HepG2 (cell line): ENCODE data around the gene GBA2. TPM values are rescaled to one million over a fixed set of nuclear protein-coding genes. Genes with fewer than 3 reads are reported as not detected.

ENCODE experiments used
- BHLHE40 ChIP-seq: IDR thresholded peaks from 2 replicates; pipeline ENCODE4 v1.6.1; 2011; ENCODE audit warnings: low read length, improper control_type of control experiment
- CEBPG ChIP-seq: IDR thresholded peaks from 2 replicates; pipeline ENCODE4 v1.6.1; 2016
- GLI4 ChIP-seq: sonication (generic); formaldehyde crosslinking; IDR thresholded peaks from 2 replicates; pipeline ENCODE4 v1.5.1; 2020; ENCODE audit warnings: missing genetic modification reagents, mild to moderate bottlenecking, moderate library complexity, borderline replicate concordance
- HMG20A ChIP-seq: IDR thresholded peaks from 2 replicates; pipeline ENCODE4 v1.6.1; 2016; ENCODE audit warnings: borderline replicate concordance
- KDM3A ChIP-seq: IDR thresholded peaks from 2 replicates; pipeline ENCODE4 v1.6.1; 2018; ENCODE audit warnings: low read depth, missing compliant biosample characterization
- MED1 ChIP-seq: sonication (generic); formaldehyde crosslinking; IDR thresholded peaks from 2 replicates; pipeline ENCODE4 v1.4.0; 2020; ENCODE audit warnings: missing genetic modification reagents
- MEF2D ChIP-seq: sonication (generic); formaldehyde crosslinking; IDR thresholded peaks from 2 replicates; pipeline ENCODE4 v1.5.1; 2020; ENCODE audit warnings: mild to moderate bottlenecking, missing genetic modification reagents
- SMARCE1 ChIP-seq: fragments of 450-650 bp; IDR thresholded peaks from 2 replicates; pipeline ENCODE4 v1.6.1; 2017; ENCODE audit warnings: borderline replicate concordance
- SYNCRIP ChIP-seq: fragments of 200-400 bp; formaldehyde crosslinking; IDR thresholded peaks from 2 replicates; pipeline ENCODE4 v1.6.1; 2018; ENCODE audit warnings: mild to moderate bottlenecking, low read depth, low read length; ENCODE audit not compliant: insufficient read depth
- THYN1 ChIP-seq: sonication (generic); formaldehyde crosslinking; IDR thresholded peaks from 2 replicates; pipeline ENCODE4 v1.8.1; 2023; ENCODE audit warnings: low read depth, mild to moderate bottlenecking, moderate library complexity, missing genetic modification reagents, borderline replicate concordance
- ZFP36L1 ChIP-seq: sonication (generic); formaldehyde crosslinking; IDR thresholded peaks from 2 replicates; pipeline ENCODE4 v1.8.0; 2022; ENCODE audit warnings: mild to moderate bottlenecking, missing genetic modification reagents, moderate library complexity
- ZNF230 ChIP-seq: sonication (generic); formaldehyde crosslinking; IDR thresholded peaks from 2 replicates; pipeline ENCODE4 v1.4.0; 2020; ENCODE audit warnings: mild to moderate bottlenecking, missing genetic modification reagents
- ZNF333 ChIP-seq: sonication (generic); formaldehyde crosslinking; IDR thresholded peaks from 2 replicates; pipeline ENCODE4 v1.4.0; 2020; ENCODE audit warnings: mild to moderate bottlenecking, missing genetic modification reagents, borderline replicate concordance
- ZNF383 ChIP-seq: sonication (generic); formaldehyde crosslinking; IDR thresholded peaks from 2 replicates; pipeline ENCODE4 v1.4.0; 2020; ENCODE audit warnings: missing genetic modification reagents, mild to moderate bottlenecking, borderline replicate concordance
- ZNF451 ChIP-seq: sonication (generic); formaldehyde crosslinking; IDR thresholded peaks from 2 replicates; pipeline ENCODE4 v1.5.0; 2020; ENCODE audit warnings: mild to moderate bottlenecking, missing genetic modification reagents
- ZNF501 ChIP-seq: sonication (generic); formaldehyde crosslinking; IDR thresholded peaks from 2 replicates; pipeline ENCODE4 v1.5.1; 2020; ENCODE audit warnings: mild to moderate bottlenecking, moderate library complexity, missing genetic modification reagents
- ZNF709 ChIP-seq: sonication (generic); formaldehyde crosslinking; IDR thresholded peaks from 2 replicates; pipeline ENCODE4 v1.5.0; 2020; ENCODE audit warnings: mild to moderate bottlenecking, missing genetic modification reagents
- polyA plus RNA-seq, 8 experiments: library from polyadenylated mRNA; depleted of rRNA in 3 of 8; stranded (reverse) in 7 of 8; unstranded in 1 of 8; fragments of >200 nt; fragmentation: Illumina TruSeq in 4 of 8; extraction: Trizol in 4 of 8; gene quantifications; 2 replicates each; pipeline versions ENCODE4 v1.2.1 to v1.2.3, GENCODE V29; 2011 to 2016; ENCODE audit warnings: low read depth in 4 of 8, missing spikeins in 1 of 8, mixed read lengths in 1 of 8; ENCODE audit not compliant: insufficient read depth in 1 of 8
- total RNA-seq, 5 experiments: library from RNA; depleted of rRNA; stranded (reverse); fragments of >200 nt; fragmentation: Illumina TruSeq; extraction: Trizol; gene quantifications; 2 replicates each; pipeline ENCODE4 v1.2.3, GENCODE V29; 2016; ENCODE audit warnings: low read depth in 1 of 5
- TF ChIP-seq, protein P1 (sequence below): sonication (generic); formaldehyde crosslinking; IDR thresholded peaks from 2 replicates; pipeline ENCODE4 v1.8.1; 2023; ENCODE audit warnings: mild to moderate bottlenecking, moderate library complexity, missing genetic modification reagents
- TF ChIP-seq, protein P2 (sequence below): IDR thresholded peaks from 2 replicates; pipeline ENCODE4 v1.4.0; 2020; ENCODE audit warnings: mild to moderate bottlenecking, missing genetic modification reagents
- TF ChIP-seq, protein P3 (sequence below): sonication (generic); formaldehyde crosslinking; IDR thresholded peaks from 2 replicates; pipeline ENCODE4 v1.5.0; 2020; ENCODE audit warnings: mild to moderate bottlenecking, missing genetic modification reagents
- TF ChIP-seq, protein P4 (sequence below): sonication (generic); formaldehyde crosslinking; IDR thresholded peaks from 2 replicates; pipeline ENCODE4 v1.4.0; 2020; ENCODE audit warnings: missing genetic modification reagents, low read depth, mild to moderate bottlenecking, borderline replicate concordance
- TF ChIP-seq, protein P5 (sequence below): sonication (generic); formaldehyde crosslinking; IDR thresholded peaks from 2 replicates; pipeline ENCODE4 v1.8.1; 2023; ENCODE audit warnings: missing genetic modification reagents, mild to moderate bottlenecking, borderline replicate concordance

Gene GBA2
- total and polyA plus RNA-seq, 2 of the 13 experiments (the other 11 are each of a cell fraction or from before 2014, with no cell fraction given): 37.5 to 86.1 TPM

DNA sequence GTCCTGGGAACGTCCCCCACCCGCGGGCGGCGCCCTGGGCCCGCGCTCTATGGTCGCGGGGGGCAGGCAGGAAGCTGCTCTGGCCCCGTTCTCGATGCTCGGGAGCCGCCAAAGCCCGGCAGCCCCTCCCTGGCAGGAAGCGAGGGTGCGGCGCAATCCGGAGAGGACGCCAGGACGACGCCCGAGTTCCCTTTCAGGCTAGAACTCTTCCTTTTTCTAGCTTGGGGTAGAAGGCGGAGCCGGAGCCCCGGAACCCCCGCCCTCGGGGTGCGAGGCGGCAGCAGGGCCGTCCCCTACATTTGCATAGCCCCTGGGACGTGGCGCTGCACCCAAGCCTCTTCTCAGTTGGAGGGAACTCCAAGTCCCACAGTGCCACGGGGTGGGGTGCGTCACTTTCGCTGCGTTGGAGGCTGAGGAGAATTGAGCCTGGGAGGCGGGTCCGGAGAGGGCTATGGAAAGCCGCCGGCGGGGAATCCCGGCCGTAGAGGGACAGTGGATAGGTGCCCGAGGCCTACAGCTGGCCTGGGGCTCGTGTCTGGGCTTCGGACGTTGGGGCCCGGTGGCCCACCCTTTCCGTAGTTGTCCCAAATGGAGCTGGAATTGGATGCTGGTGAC, 16.7 kb downstream of the GBA2 start, which contains the start of the genes CREB3 and TLN1 (continued):
- TF ChIP-seq, protein P1, sequence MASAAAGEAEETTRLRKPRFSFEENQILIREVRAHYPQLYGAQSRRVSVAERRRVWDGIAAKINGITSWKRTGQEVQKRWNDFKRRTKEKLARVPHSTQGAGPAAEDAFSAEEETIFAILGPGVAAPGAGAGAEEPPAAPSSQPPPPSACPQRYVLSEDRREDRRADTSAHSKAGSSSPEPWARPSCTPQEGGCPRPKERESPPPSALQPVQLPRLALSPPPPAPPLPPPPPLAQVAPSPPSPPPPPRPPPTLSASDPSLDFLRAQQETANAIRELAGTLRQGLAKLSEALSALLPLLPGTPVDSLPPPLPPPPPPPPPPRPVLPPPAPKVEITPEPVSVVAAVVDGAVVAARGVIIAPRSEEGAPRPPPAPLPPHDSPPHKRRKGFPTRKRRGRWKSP: peak; percentile 72; the same call in 1 of the 2 replicates
- TF ChIP-seq SYNCRIP: no peak
- TF ChIP-seq, protein P2, sequence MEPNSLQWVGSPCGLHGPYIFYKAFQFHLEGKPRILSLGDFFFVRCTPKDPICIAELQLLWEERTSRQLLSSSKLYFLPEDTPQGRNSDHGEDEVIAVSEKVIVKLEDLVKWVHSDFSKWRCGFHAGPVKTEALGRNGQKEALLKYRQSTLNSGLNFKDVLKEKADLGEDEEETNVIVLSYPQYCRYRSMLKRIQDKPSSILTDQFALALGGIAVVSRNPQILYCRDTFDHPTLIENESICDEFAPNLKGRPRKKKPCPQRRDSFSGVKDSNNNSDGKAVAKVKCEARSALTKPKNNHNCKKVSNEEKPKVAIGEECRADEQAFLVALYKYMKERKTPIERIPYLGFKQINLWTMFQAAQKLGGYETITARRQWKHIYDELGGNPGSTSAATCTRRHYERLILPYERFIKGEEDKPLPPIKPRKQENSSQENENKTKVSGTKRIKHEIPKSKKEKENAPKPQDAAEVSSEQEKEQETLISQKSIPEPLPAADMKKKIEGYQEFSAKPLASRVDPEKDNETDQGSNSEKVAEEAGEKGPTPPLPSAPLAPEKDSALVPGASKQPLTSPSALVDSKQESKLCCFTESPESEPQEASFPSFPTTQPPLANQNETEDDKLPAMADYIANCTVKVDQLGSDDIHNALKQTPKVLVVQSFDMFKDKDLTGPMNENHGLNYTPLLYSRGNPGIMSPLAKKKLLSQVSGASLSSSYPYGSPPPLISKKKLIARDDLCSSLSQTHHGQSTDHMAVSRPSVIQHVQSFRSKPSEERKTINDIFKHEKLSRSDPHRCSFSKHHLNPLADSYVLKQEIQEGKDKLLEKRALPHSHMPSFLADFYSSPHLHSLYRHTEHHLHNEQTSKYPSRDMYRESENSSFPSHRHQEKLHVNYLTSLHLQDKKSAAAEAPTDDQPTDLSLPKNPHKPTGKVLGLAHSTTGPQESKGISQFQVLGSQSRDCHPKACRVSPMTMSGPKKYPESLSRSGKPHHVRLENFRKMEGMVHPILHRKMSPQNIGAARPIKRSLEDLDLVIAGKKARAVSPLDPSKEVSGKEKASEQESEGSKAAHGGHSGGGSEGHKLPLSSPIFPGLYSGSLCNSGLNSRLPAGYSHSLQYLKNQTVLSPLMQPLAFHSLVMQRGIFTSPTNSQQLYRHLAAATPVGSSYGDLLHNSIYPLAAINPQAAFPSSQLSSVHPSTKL: no peak
- TF ChIP-seq BHLHE40: no peak
- TF ChIP-seq, protein P3, sequence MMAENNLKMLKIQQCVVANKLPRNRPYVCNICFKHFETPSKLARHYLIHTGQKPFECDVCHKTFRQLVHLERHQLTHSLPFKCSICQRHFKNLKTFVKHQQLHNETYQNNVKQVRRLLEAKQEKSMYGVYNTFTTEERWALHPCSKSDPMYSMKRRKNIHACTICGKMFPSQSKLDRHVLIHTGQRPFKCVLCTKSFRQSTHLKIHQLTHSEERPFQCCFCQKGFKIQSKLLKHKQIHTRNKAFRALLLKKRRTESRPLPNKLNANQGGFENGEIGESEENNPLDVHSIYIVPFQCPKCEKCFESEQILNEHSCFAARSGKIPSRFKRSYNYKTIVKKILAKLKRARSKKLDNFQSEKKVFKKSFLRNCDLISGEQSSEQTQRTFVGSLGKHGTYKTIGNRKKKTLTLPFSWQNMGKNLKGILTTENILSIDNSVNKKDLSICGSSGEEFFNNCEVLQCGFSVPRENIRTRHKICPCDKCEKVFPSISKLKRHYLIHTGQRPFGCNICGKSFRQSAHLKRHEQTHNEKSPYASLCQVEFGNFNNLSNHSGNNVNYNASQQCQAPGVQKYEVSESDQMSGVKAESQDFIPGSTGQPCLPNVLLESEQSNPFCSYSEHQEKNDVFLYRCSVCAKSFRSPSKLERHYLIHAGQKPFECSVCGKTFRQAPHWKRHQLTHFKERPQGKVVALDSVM (CRISPR knock-in tag): peak; percentile 48; the same call in 1 of the 2 replicates
- TF ChIP-seq ZNF709 (CRISPR knock-in tag): 0 out of 2 replicates have a peak, but pooled peaks have one; percentile 35
- no peak for TF ChIP-seq ZNF383 (CRISPR knock-in tag)
- no peak for TF ChIP-seq HMG20A
- peak; percentile 77; the same call in 1 of the 2 replicates for TF ChIP-seq ZNF451 (CRISPR knock-in tag)
- TF ChIP-seq SMARCE1: no peak
- no peak; the same call in 1 of the 2 replicates for TF ChIP-seq ZFP36L1 (CRISPR knock-in tag)
- TF ChIP-seq MED1 (CRISPR knock-in tag): peak; percentile 86
- peak; percentile 22; the same call in 1 of the 2 replicates for TF ChIP-seq ZNF230 (CRISPR knock-in tag)
- TF ChIP-seq KDM3A (CRISPR knock-in tag): peak; percentile 79
- no peak for TF ChIP-seq THYN1 (CRISPR knock-in tag)
- no peak for TF ChIP-seq ZNF333
- TF ChIP-seq, protein P4, sequence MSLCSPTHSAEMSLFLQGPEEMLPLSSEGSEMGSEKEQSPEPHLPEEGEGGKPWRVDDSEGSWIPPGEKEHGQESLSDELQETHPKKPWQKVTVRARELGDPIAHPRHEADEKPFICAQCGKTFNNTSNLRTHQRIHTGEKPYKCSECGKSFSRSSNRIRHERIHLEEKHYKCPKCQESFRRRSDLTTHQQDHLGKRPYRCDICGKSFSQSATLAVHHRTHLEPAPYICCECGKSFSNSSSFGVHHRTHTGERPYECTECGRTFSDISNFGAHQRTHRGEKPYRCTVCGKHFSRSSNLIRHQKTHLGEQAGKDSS: 0 out of 2 replicates have a peak, but pooled peaks have one; percentile 3
- peak; percentile 57; the same call in 1 of the 2 replicates for TF ChIP-seq CEBPG (CRISPR knock-in tag)
- TF ChIP-seq, protein P5, sequence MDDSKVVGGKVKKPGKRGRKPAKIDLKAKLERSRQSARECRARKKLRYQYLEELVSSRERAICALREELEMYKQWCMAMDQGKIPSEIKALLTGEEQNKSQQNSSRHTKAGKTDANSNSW: 0 out of 2 replicates have a peak, but pooled peaks have one; percentile 31
- TF ChIP-seq GLI4: no peak; the same call in 1 of the 2 replicates
- TF ChIP-seq ZNF501 (CRISPR knock-in tag): peak; percentile 89
- 0 out of 2 replicates have a peak, but pooled peaks have one; percentile 66 for TF ChIP-seq MEF2D
